ENCODE measurements around the gene CRYL1.

DNA sequence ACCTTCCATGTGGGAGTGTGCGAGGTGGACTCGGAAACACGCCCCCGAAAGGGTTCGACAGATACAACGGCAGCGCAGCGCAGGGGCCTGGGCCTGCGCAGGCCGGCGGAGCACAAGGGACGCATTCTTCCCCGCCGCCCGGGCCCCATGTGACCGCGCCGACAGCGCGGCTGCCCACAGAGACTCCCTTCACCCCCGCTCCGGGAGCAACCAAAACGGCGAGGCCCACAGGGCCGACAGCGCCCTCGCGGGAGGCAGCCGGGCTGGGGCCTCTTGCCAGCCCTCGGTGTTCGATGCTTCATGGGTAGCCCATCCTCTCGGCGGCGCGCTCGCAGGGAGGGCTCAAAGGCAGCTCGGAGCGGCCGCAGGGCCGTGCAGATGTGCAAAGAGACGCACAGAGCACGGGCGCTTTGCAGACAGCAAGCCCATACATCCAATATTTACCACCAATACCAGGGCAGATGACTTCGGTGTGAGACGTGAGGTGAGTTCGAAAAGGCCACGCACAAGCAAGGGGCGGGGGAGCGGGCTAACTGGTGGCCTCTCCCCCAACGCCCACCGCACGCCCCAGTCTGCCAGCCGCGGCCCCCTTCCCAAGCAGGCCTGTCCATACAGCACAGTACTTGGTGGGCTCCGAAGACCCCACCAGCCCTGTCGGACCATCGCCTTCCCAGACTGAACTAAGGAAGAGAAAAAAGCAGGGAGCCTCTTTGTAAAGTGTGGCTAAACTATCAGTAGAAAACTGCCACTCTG lies 89.9 kb downstream of the CRYL1 start:
- TF ChIP-seq, protein P1, sequence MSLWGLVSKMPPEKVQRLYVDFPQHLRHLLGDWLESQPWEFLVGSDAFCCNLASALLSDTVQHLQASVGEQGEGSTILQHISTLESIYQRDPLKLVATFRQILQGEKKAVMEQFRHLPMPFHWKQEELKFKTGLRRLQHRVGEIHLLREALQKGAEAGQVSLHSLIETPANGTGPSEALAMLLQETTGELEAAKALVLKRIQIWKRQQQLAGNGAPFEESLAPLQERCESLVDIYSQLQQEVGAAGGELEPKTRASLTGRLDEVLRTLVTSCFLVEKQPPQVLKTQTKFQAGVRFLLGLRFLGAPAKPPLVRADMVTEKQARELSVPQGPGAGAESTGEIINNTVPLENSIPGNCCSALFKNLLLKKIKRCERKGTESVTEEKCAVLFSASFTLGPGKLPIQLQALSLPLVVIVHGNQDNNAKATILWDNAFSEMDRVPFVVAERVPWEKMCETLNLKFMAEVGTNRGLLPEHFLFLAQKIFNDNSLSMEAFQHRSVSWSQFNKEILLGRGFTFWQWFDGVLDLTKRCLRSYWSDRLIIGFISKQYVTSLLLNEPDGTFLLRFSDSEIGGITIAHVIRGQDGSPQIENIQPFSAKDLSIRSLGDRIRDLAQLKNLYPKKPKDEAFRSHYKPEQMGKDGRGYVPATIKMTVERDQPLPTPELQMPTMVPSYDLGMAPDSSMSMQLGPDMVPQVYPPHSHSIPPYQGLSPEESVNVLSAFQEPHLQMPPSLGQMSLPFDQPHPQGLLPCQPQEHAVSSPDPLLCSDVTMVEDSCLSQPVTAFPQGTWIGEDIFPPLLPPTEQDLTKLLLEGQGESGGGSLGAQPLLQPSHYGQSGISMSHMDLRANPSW (CRISPR knock-in tag; IDR thresholded peaks at IDR 0.05; ENCODE audit: borderline replicate concordance) = no peak
- TF ChIP-seq, protein P2, sequence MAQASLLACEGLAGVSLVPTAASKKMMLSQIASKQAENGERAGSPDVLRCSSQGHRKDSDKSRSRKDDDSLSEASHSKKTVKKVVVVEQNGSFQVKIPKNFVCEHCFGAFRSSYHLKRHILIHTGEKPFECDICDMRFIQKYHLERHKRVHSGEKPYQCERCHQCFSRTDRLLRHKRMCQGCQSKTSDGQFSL (CRISPR knock-in tag; IDR thresholded peaks at IDR 0.05) = no peak
- TF ChIP-seq NFE2 (CRISPR knock-in tag; IDR thresholded peaks at IDR 0.05) (no peak), POLR2AphosphoS5 (IDR thresholded peaks at IDR 0.05; ENCODE audit: low read depth, low read length) (no peak), RXRA (CRISPR knock-in tag; IDR thresholded peaks at IDR 0.05) (no peak), MAZ (IDR thresholded peaks at IDR 0.05; ENCODE audit: borderline replicate concordance, low read depth, low read length) (no peak), MAZ (CRISPR knock-in tag; IDR thresholded peaks at IDR 0.05; ENCODE audit: low read depth) (no peak), ZNF101 (CRISPR knock-in tag; IDR thresholded peaks at IDR 0.05; ENCODE audit: borderline replicate concordance, low read depth) (no peak), HOXA7 (CRISPR knock-in tag; IDR thresholded peaks at IDR 0.05) (no peak), HNF4G (IDR thresholded peaks at IDR 0.05; ENCODE audit: borderline replicate concordance, low read depth, low read length) (no peak), HNF4G (CRISPR knock-in tag; IDR thresholded peaks at IDR 0.05; ENCODE audit: borderline replicate concordance, low read depth) (no peak)

Data from HepG2 (cell line).